Frontal cortex (tissue), 4 donors: Measurements from ENCODE around the gene MDM4. TPM values are rescaled to one million over a fixed set of nuclear protein-coding genes. Genes with fewer than 3 reads are reported as not detected.

Experiments
- DNase-seq, 2 donors: peaks; one replicate each; pipeline ENCODE4 v3.0.0; 2012; ENCODE audit warnings: low spot score in 2 of 2
- FAIRE-seq: peaks from 2 replicates; lab custom pipeline; 2012; peaks lifted over from hg19 to GRCh38; lab: Jason Lieb, UNC
- small RNA-seq: library from RNA; depleted of rRNA; stranded (forward); fragments of <200 nt; gene quantifications from one replicate; pipeline ENCODE3, GENCODE V24; 2014
- total RNA-seq: library from RNA; depleted of rRNA; stranded (reverse); fragments of >200 nt; gene quantifications from one replicate; pipeline ENCODE4 v1.2.3, GENCODE V29; 2014
- donor health status: control.
- donor health status: control.
- donor health status: control.

MDM4 gene
- total RNA-seq, 1 donor from 2014 or later, result 46.9 TPM

- DNase-seq (no peak), FAIRE-seq (no peak)
Measured at GRCh38 chr1:204592246-204592948, 76.2 kb downstream of the MDM4 start.

GRCh38 chr1:204598319-204598969 lies 82.2 kb downstream of the MDM4 start:
- FAIRE-seq (no peak), DNase-seq (no peak)

- DNase-seq (no peak), FAIRE-seq (no peak)
Measured at GRCh38 chr1:204599098-204599497, 82.9 kb downstream of the MDM4 start.

GRCh38 chr1:204599596-204599995 lies 83.4 kb downstream of the MDM4 start:
- DNase-seq (no peak), FAIRE-seq (no peak)

GRCh38 chr1:204600203-204600602 lies 84.0 kb downstream of the MDM4 start:
- no peak for DNase-seq
- FAIRE-seq, result no peak

GRCh38 chr1:204600968-204601367 lies 84.8 kb downstream of the MDM4 start:
- DNase-seq (no peak), FAIRE-seq (no peak)

- FAIRE-seq (no peak), DNase-seq (no peak)
Measured at GRCh38 chr1:204602111-204602579, 85.9 kb downstream of the MDM4 start.

- no peak for DNase-seq
- FAIRE-seq, result no peak
Measured at GRCh38 chr1:204602871-204603542, 86.8 kb downstream of the MDM4 start.

GRCh38 chr1:204605791-204606190 lies 89.6 kb downstream of the MDM4 start:
- FAIRE-seq (no peak), DNase-seq (no peak)

Small RNA genes within 50 kb of the gene (small RNA-seq; reads per million reads assigned to genes)
- 13.6 reads per million, percentile 96 among the genes with 10 or more reads in this experiment for gene RNA5SP74

Other genes starting within 250 kb of the MDM4 start
- 11.0 TPM for gene PLEKHA6, start 156.5 kb upstream of the MDM4 start, total RNA-seq
- 42.4 TPM for gene PPP1R15B, start 104.6 kb upstream of the MDM4 start, total RNA-seq
- 24.5 TPM for gene PIK3C2B, start 21.6 kb upstream of the MDM4 start, total RNA-seq
- 7.7 TPM for gene LRRN2, start 169.3 kb downstream of the MDM4 start, total RNA-seq